Measurements from ENCODE around the gene RILPL2. TPM values are rescaled to one million over a fixed set of nuclear protein-coding genes. Genes with fewer than 3 reads are reported as not detected.

The RILPL2 gene
- total RNA-seq, 2 donors from 2014 or later = 0.96 to 2.1 TPM

- no peak overlapping the region for H3K4me3 ChIP-seq
- no peak for TF ChIP-seq CTCF (IDR thresholded peaks at IDR 0.05)
- no peak overlapping the region for H3K27ac ChIP-seq
- peaks cover 23% of the 10 kb centered on the region for H3K36me3 ChIP-seq
- H3K9me3 ChIP-seq = no peaks in the 10 kb centered on the region
- no peaks in the 10 kb centered on the region for H3K4me1 ChIP-seq
- H3K27me3 ChIP-seq = no peaks in the 10 kb centered on the region
- H3K9ac ChIP-seq (ENCODE audit: low read depth in 2 of 2, low read length in 2 of 2) = no peak overlapping the region
- no peak for DNase-seq
- intact Hi-C loops (cut with DNase I) = no loop called here
Observed at GRCh38 chr12:123401753-123402683, 34.5 kb downstream of the RILPL2 start.

- H3K27me3 ChIP-seq = no peaks in the 10 kb centered on the region
- H3K9ac ChIP-seq (ENCODE audit: low read depth in 2 of 2, low read length in 2 of 2) = no peak overlapping the region
- H3K4me3 ChIP-seq = no peak overlapping the region
- intact Hi-C loops (cut with DNase I) = no loop called here
- no peaks in the 10 kb centered on the region for H3K4me1 ChIP-seq
- no peaks in the 10 kb centered on the region for H3K9me3 ChIP-seq
- peaks cover 24% of the 10 kb centered on the region for H3K36me3 ChIP-seq
- no peak overlapping the region for H3K27ac ChIP-seq
- no peak for TF ChIP-seq CTCF (IDR thresholded peaks at IDR 0.05)
- no peak for DNase-seq
Observed at GRCh38 chr12:123399255-123399617, 37.2 kb downstream of the RILPL2 start.

GRCh38 chr12:123398550-123399254 lies 37.8 kb downstream of the RILPL2 start:
- peak overlapping the region in 1 of 2 donors; percentile 34 for H3K9ac ChIP-seq (ENCODE audit: low read depth in 2 of 2, low read length in 2 of 2)
- DNase-seq = peak; percentile 48

GRCh38 chr12:123398177-123398549 lies 38.3 kb downstream of the RILPL2 start:
- Histone ChIP-seq H3K4me3 (no peak overlapping the region), H3K4me1 (no peaks in the 10 kb centered on the region)

More at GRCh38 chr12:123398550-123399254, 37.8 kb downstream of the RILPL2 start:
- Histone ChIP-seq H3K36me3 (peaks cover 19% of the 10 kb centered on the region), H3K27ac (peak overlapping the region; percentile 50), H3K4me3 (no peak overlapping the region), H3K9me3 (no peaks in the 10 kb centered on the region), H3K4me1 (no peaks in the 10 kb centered on the region), H3K27me3 (no peaks in the 10 kb centered on the region)
- no peak for TF ChIP-seq CTCF (IDR thresholded peaks at IDR 0.05)
- intact Hi-C loops (cut with DNase I) = no loop called here

More at GRCh38 chr12:123398177-123398549, 38.3 kb downstream of the RILPL2 start:
- Histone ChIP-seq H3K36me3 (peaks cover 14% of the 10 kb centered on the region), H3K9ac (ENCODE audit: low read depth in 2 of 2, low read length in 2 of 2) (no peak overlapping the region), H3K9me3 (no peaks in the 10 kb centered on the region), H3K27me3 (no peaks in the 10 kb centered on the region), H3K27ac (peak overlapping the region; percentile 50)
- intact Hi-C loops (cut with DNase I) = no loop called here
- no peak for DNase-seq
- TF ChIP-seq CTCF (IDR thresholded peaks at IDR 0.05) = no peak

Data from colonic mucosa (tissue), 4 donors.